Activated naive CD4-positive, alpha-beta T cell treated with anti-CD3 and anti-CD28 coated beads, Interleukin-2, amount 50 U/mL, for 24 hours (primary cell): ENCODE results near the gene TMEM132A.
"Not testable (repeated sequence)": the region's sequence is repeated elsewhere in the genome, so short reads cannot be mapped to it uniquely, and the experiment has no call there.

ENCODE experiments used
- H3K27ac Mint-ChIP-seq: one replicate; pipeline ENCODE4 v1.8.0; 2021; ENCODE audit warnings: mild to moderate bottlenecking, mixed read lengths
- H3K27me3 Mint-ChIP-seq: one replicate; pipeline ENCODE4 v1.8.0; 2021; ENCODE audit warnings: mixed read lengths
- H3K36me3 Mint-ChIP-seq: one replicate; pipeline ENCODE4 v1.8.0; 2021; ENCODE audit warnings: mixed read lengths
- H3K4me1 Mint-ChIP-seq: one replicate; pipeline ENCODE4 v1.8.0; 2021; ENCODE audit warnings: mixed read lengths
- H3K4me3 Mint-ChIP-seq: one replicate; pipeline ENCODE4 v1.8.0; 2021; ENCODE audit warnings: mild to moderate bottlenecking, mixed read lengths
- H3K9me3 Mint-ChIP-seq: one replicate; pipeline ENCODE4 v1.8.0; 2021; ENCODE audit warnings: mixed read lengths

Gene TMEM132A

DNA sequence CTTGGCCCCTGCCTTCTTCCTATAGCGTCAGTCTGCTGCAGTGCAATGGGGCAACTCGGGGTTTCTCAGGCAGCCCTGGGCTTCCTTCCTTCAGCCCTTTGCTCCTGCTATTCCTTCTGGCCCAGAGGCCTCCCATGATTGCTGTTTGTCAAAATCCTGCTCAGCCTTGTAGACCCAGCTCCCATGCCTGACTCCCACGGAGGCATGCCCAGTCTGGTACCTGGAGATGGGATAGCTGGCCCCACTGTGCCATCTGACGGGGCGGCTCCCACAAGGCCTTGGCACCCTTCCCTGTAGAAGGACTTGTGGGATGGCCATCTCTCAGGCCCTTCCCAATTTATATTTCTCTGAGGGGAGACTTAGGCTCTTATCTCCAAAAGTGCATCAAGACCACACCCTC lies 46.6 kb downstream of the TMEM132A start:
- Mint-ChIP-seq H3K4me3 (peak overlapping the region; percentile 99), H3K27ac (peak overlapping the region; percentile 99), H3K4me1 (peaks cover 21% of the 10 kb centered on the region), H3K36me3 (peaks cover 29% of the 10 kb centered on the region), H3K27me3 (no peaks in the 10 kb centered on the region), H3K9me3 (no peaks in the 10 kb centered on the region)

DNA sequence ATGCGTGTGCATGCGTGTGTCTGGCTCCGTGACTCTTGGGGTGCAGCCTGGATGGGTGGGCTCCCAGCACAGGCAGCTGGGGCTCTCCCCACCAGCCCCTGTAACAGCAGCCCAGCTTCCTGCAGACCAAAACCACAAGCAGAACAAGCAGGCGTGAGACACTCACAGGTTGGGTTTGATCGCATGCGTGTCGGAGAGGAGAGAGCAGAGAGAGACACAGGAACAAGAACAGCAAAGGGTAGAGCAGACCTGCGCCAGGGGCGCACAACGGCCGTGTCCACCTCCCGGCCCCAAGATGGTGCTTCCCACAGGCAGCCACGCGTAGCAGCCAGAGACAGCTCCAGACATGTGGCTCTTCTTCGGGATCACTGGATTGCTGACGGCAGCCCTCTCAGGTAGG lies 47.3 kb downstream of the TMEM132A start, which contains the start of gene CD6:
TSS of gene CD6 (plus strand) at position 161 of the 400 bp plus-strand sequence. CDS start at position 347, 186 bp downstream.
- H3K9me3 Mint-ChIP-seq: no peaks in the 10 kb centered on the region
- H3K27me3 Mint-ChIP-seq: no peaks in the 10 kb centered on the region
- H3K4me3 Mint-ChIP-seq: peak within 1 kb of the TSS; percentile 99
- H3K4me1 Mint-ChIP-seq: peaks cover 27% of the 10 kb centered on the region
- peaks cover 33% of the 10 kb centered on the region for H3K36me3 Mint-ChIP-seq
- H3K27ac Mint-ChIP-seq: peak within 1 kb of the TSS; percentile 99

DNA sequence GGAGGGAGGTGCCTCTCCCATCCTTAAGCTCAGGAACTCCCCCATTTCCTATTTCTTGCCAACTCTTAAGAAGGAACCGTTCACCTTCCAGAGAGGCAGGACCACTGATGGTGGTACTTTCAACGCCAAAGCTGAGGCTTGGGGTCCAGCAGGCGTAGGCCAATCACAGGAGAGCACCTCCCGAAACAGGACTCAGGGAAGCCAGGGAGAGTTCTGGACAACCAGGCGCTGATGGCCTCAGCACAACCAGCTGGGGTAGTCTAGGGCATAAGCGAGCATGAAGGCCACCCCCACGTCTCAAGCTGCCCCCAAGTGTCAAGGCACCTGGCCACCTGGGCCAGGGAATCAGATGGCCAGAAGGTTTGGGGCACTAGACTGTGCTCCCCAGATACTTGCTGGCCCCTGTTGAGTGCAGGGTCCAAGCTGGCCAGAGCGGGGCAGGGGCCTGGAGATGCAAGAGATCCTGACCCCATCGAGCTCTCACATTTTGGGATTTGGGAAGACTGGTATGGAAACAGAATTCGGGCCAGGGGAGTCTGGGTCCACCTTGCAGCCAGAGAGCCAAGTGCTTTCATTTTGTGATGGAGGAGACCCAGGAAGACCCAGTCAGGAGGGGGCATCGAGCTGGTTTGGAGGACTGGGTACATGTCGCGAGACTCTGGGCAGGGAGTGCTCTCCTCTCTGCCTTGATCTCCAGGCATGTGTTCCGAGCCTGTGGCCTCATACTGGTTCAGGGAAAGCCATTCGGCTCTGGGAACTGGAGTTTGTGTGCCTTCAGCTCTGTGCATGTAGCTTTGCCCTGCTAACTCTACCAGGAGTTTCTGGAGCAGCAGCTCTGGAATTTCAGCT lies 48.1 kb downstream of the TMEM132A start:
- H3K4me1 Mint-ChIP-seq: peaks cover 35% of the 10 kb centered on the region
- no peaks in the 10 kb centered on the region for H3K9me3 Mint-ChIP-seq
- H3K27ac Mint-ChIP-seq: peak overlapping the region; percentile 99
- H3K4me3 Mint-ChIP-seq: peak overlapping the region; percentile 99
- H3K27me3 Mint-ChIP-seq: no peaks in the 10 kb centered on the region
- H3K36me3 Mint-ChIP-seq: peaks cover 40% of the 10 kb centered on the region

DNA sequence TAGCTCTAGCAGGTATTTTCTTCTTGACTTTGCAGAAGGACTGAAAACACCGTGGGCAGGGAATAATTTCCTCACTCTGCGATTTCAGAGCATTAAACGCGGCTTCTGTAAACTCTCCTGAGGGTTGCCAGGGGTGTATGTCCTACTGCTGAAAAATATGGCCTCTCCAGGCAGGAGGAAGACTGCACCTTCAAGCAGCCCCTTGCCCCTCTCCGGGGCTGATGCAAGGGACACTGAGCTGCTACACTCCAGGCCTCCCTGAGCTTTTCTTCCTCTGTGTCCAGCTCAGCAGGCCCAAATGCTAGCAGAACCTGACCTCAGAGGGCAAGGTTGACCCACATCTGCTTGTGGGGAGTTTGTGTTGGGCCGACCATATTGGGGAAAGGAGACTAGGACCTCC lies 49.4 kb downstream of the TMEM132A start:
- Mint-ChIP-seq H3K36me3 (peaks cover 47% of the 10 kb centered on the region), H3K27me3 (no peaks in the 10 kb centered on the region), H3K4me3 (peak overlapping the region; percentile 99), H3K4me1 (peaks cover 47% of the 10 kb centered on the region), H3K9me3 (no peaks in the 10 kb centered on the region), H3K27ac (peak overlapping the region; percentile 99)

DNA sequence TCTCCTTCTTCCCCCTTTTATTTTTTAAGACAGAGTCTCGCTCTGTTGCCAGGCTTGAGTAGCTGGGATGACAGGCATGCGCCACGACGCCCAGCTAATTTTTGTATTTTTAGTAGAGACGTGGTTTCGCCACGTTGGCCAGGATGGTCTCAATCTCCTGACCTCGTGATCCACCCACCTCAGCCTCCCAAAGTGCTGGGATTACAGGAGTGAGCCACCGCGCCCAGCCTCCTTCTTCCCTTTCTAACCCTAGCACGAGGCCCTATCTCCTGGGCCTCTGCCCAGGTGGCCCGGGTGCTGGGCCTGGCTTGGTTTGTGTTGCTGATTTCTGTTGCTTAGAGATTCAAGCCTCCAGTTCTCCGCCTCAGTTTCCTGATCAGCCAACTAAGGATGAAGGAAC lies 50.1 kb downstream of the TMEM132A start:
- H3K4me1 Mint-ChIP-seq: peaks cover 53% of the 10 kb centered on the region
- H3K36me3 Mint-ChIP-seq: peaks cover 50% of the 10 kb centered on the region
- H3K9me3 Mint-ChIP-seq, H3K27me3 Mint-ChIP-seq: not testable (repeated sequence)
- H3K27ac Mint-ChIP-seq: peak overlapping the region; percentile 99
- H3K4me3 Mint-ChIP-seq: peak overlapping the region; percentile 99

DNA sequence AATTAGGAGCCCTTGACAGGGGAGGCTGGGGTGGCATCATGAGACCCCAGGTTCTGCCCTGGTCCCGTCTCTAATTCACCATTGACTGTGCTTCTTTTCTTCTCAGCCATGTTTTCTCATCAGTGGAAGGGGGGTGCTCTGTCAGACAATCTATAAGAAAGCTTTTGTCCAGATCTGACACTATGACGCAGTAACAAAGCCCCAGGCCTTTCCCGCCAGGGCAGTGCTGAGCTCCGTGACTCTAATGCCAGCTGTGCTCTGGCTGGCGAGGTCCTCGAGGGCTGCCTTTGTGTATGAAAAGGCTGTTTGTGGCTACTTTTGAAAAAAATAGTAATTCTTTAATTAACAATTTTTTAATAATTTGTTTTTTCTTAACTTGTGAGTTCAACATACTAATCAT lies 50.5 kb downstream of the TMEM132A start:
- Mint-ChIP-seq H3K9me3 (no peaks in the 10 kb centered on the region), H3K4me3 (peak overlapping the region; percentile 99), H3K4me1 (peaks cover 55% of the 10 kb centered on the region), H3K27me3 (no peaks in the 10 kb centered on the region), H3K27ac (peak overlapping the region; percentile 99), H3K36me3 (peaks cover 50% of the 10 kb centered on the region)

DNA sequence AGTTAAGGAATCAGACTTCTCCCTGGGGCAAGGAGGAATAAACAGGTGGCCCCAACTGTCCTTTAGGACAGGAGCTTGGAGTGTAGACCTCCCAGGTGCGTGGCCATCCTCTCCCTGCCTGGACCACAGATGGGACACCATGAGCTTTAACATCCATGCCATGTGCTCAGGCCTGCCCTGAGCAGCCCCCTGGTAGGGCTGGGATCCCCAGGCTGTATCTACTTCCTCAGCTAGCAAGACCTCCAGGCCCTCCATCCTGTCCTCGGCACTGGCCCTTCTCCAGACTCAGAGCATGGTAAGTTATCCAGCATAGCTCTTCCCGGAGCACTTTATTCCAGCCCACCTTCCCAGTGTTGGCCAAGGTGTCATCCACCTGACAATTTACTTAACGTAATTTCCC lies 53.0 kb downstream of the TMEM132A start:
- Mint-ChIP-seq H3K4me3 (peak overlapping the region; percentile 99), H3K27ac (peak overlapping the region; percentile 97), H3K27me3 (no peaks in the 10 kb centered on the region), H3K9me3 (no peaks in the 10 kb centered on the region), H3K36me3 (peaks cover 56% of the 10 kb centered on the region), H3K4me1 (peaks cover 63% of the 10 kb centered on the region)

DNA sequence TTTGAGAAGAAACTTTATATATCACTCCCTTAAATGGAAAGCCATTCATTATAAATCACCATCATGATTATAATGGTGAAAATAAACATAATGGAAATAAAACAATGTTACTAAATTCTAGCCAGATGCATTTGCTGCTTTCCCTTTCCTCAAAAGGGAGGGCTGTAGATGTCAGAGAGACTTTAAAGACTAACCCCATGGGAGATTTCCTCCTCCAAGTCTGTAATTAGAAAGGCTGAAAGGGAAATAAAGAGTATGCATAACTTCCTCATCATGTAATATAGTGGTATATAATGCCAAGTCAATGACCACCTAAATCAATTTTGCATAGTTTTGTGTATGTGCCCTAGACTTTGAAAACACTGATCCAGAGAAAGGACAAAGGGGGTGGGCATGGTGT lies 53.6 kb downstream of the TMEM132A start:
- Mint-ChIP-seq H3K27ac (peak overlapping the region; percentile 97), H3K4me3 (peak overlapping the region; percentile 99)

DNA sequence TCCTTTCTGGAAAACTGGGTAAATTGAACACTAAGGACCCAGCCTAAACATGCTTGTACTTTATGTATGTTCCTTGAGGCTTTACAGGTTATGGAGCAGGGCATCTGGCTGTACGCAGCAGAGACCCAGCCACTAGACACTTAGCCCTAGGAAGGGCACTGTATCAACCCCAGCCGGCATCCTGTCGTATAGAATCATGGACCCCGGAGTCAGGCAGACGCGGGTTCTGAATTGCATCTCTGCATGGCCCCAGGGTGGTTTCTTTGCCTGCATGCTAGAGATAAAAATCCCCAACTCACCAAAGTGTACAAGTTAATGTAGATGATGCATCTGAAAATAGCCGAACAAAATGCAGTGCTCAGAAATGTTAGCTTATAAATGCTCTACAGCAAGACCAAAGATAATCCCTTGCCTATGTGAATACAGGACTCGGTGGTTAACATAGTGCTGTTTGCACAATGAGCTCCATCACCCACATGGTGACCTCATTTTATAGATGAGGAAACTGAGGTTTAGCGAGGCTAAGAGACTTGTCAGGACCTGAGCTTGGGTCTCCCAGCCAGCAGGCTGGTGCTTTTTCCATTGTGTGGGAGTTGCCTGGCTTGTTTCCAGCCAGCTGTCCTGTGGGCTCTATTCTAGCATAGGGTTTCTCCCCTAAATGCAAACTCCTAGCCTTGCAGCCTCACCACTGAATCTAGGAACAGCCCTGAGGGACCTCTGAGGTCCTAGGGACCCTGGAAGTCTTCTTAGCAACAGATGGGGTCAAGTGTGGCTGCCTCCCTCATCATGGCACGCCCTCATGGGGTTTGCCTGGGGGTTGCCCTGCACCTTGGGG lies 54.5 kb downstream of the TMEM132A start:
- peaks cover 53% of the 10 kb centered on the region for H3K36me3 Mint-ChIP-seq
- H3K27me3 Mint-ChIP-seq: no peaks in the 10 kb centered on the region
- peaks cover 78% of the 10 kb centered on the region for H3K4me1 Mint-ChIP-seq
- no peaks in the 10 kb centered on the region for H3K9me3 Mint-ChIP-seq
- H3K4me3 Mint-ChIP-seq: peak overlapping the region; percentile 99
- peak overlapping the region; percentile 97 for H3K27ac Mint-ChIP-seq

More for the DNA sequence above, 53.6 kb downstream of the TMEM132A start:
- H3K36me3 Mint-ChIP-seq: peaks cover 52% of the 10 kb centered on the region
- no peaks in the 10 kb centered on the region for H3K9me3 Mint-ChIP-seq
- peaks cover 69% of the 10 kb centered on the region for H3K4me1 Mint-ChIP-seq
- no peaks in the 10 kb centered on the region for H3K27me3 Mint-ChIP-seq

DNA sequence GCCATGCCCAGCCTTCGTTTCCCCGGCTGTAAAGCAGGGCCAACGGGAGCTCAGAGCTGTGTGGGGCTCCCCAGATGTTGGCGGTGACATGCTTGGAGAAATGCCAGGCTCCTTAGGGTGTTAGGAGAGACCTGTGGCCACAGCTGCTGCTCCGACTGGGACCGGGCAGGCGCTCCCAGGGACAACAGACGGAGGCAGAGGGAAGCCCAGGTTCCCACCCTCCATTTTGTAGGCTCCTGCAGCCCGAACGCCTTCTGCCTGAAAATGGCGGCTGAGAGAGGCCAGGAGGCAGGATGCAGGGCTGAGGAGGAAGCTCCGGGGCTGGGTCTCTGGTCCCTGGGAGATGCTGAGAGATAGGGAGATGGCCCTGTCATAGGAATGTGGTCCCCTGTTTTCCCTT lies 57.3 kb downstream of the TMEM132A start:
- peaks cover 44% of the 10 kb centered on the region for H3K36me3 Mint-ChIP-seq
- H3K4me1 Mint-ChIP-seq: peaks cover 89% of the 10 kb centered on the region

DNA sequence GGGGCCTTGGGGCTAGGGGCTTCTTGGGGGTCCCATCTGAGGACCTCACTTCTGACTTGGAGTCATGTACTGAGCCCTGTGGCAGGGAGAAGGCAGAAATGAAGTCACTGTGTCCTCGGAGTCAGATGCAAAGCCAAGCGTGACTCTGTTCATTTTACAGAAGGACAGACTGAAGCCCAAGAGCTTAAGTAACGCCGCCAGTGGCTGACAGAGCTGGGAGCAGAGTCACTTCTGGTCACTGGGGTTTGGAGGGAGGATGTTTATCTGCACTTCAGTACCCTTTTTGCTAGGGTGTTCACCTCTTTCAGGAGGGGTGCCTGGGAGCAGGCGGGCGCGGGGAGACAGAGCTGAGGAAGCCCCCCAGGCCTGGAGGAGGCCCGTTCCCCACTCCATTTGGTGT lies 57.9 kb downstream of the TMEM132A start:
- Mint-ChIP-seq H3K27ac (peak overlapping the region; percentile 98), H3K9me3 (no peaks in the 10 kb centered on the region), H3K36me3 (peaks cover 41% of the 10 kb centered on the region), H3K27me3 (no peaks in the 10 kb centered on the region), H3K4me3 (peak overlapping the region; percentile 91), H3K4me1 (peaks cover 89% of the 10 kb centered on the region)

More for the DNA sequence above, 57.3 kb downstream of the TMEM132A start:
- Mint-ChIP-seq H3K27me3 (no peaks in the 10 kb centered on the region), H3K27ac (peak overlapping the region; percentile 91), H3K4me3 (peak overlapping the region; percentile 91), H3K9me3 (no peaks in the 10 kb centered on the region)

DNA sequence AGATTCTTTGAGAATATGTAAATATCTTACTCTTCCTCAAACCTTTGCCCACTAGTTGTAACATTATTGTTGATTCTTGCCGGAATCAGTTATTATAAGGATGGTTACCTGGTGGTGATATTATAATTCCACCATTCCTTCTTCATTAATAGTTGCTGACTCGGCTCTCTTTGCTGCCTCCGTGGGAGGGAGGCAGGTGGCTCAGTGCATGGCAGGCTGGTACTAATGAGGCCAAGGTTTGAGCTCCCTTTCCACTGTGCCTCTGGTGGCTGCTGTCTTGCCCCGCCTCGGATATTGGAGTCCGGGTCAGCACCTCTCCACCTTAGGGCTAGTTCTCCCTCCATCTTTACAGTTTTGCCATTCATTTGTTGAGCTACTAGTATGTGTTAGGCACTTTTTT lies 59.9 kb downstream of the TMEM132A start:
- peak overlapping the region; percentile 98 for H3K27ac Mint-ChIP-seq
- H3K27me3 Mint-ChIP-seq: no peaks in the 10 kb centered on the region
- H3K4me1 Mint-ChIP-seq: peaks cover 91% of the 10 kb centered on the region
- H3K9me3 Mint-ChIP-seq: no peaks in the 10 kb centered on the region
- H3K36me3 Mint-ChIP-seq: peaks cover 33% of the 10 kb centered on the region
- H3K4me3 Mint-ChIP-seq: peak overlapping the region; percentile 91

DNA sequence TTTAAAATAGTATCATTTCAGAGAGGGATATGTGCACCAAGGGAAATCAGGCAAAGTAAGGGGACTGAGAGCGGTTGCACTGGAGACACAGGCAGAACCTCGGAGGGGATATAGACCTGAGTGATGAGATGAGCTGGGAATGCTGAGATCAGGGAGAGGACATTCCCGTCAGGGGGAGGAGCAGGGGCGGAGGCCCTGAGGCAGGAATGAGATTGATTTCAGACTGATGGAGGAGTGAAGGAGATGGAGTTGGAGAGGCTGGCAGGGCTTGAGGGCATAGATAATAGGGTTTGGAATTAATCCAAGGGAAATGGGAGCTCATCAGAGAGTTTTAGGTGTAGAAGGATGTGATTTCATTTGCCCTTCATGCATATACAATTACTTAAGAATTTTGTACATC lies 60.4 kb downstream of the TMEM132A start:
- Mint-ChIP-seq H3K27ac (peak overlapping the region; percentile 98), H3K9me3 (no peaks in the 10 kb centered on the region), H3K4me3 (peak overlapping the region; percentile 91), H3K4me1 (peaks cover 93% of the 10 kb centered on the region), H3K36me3 (peaks cover 36% of the 10 kb centered on the region), H3K27me3 (no peaks in the 10 kb centered on the region)

DNA sequence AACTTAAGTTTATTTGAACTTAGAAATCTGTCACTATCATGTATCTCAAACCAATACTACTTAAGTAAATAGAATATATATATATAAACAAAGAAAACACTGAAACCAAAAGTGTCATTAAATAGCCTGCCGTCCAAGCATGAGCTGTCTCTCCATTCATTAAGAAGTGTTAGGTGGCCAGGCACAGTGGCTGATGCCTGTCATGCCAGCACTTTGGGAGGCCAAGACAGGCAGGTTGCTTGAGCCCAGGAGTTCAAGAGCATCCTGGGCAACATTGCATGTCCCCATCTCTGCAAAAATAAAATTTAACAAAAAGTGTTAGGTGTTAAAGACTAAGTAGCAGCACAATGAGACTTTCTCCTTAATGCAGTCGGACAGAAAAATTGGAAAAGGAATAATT lies 61.2 kb downstream of the TMEM132A start:
- H3K36me3 Mint-ChIP-seq: peaks cover 35% of the 10 kb centered on the region
- H3K4me3 Mint-ChIP-seq: peak overlapping the region; percentile 91
- H3K9me3 Mint-ChIP-seq: no peaks in the 10 kb centered on the region
- peak overlapping the region; percentile 98 for H3K27ac Mint-ChIP-seq
- H3K27me3 Mint-ChIP-seq: no peaks in the 10 kb centered on the region
- H3K4me1 Mint-ChIP-seq: peaks cover 89% of the 10 kb centered on the region

DNA sequence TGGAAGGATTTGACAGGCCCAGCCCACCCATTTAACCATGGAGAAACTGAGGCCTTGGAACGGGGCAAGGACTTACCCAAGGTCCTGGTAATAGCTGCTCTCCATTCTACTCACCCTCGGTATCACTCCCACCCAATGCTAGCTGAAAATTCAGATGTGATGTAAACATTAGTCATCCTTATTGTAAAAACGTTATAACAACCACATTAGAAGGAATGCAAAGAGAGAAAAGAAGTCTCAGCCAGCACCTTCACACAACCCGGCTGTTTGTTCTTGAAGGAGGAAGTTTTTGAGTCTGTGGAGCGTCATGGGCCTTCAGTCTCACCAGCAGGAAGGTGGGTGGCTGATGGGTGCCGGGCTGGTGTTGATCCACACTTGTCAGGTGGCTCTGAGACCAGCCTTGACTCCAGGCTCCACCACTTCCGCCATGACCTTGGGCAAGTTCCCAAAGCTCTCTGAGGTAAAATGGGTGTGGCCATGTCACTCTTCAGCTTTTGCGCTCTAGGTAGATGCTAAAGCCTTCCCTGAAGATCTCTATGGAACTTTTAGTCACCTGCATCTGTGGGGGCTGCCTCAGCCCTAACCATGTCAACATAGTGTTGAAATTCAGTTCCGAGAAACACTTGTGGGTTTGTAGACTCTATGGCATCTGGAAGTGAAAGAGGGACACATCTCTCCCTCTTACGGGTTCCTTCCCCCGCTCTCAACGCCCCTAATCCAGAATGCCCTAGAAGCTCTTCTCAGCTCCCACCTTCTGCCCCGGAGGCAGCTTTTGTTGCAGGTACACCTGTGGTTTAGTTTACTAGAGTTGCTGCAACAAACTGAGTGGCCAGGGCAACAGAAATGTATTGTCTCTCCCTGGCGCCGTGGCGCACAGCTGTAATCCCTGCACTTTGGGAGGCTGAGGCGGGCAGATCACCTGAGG lies 62.0 kb downstream of the TMEM132A start:
- H3K27me3 Mint-ChIP-seq: no peaks in the 10 kb centered on the region
- peaks cover 90% of the 10 kb centered on the region for H3K4me1 Mint-ChIP-seq
- H3K36me3 Mint-ChIP-seq: peaks cover 34% of the 10 kb centered on the region
- H3K9me3 Mint-ChIP-seq: no peaks in the 10 kb centered on the region
- peak overlapping the region; percentile 91 for H3K4me3 Mint-ChIP-seq
- peak overlapping the region; percentile 98 for H3K27ac Mint-ChIP-seq
